H1 (cell line): Measurements from ENCODE around the gene LDB1. TPM values are rescaled to one million over a fixed set of nuclear protein-coding genes. Genes with fewer than 3 reads are reported as not detected.

Experiments used
- CTCF ChIA-PET: fragments of 300-600 bp; sonication (Branson Sonifier 250); formaldehyde crosslinking; loops from one replicate; lab custom pipeline; 2021; ENCODE audit not compliant: partially characterized antibody; lab: Charles Lee
- POLR2A ChIA-PET: fragments of 300-600 bp; sonication (Branson Sonifier 250); formaldehyde crosslinking; loops from one replicate; lab custom pipeline; 2021; ENCODE audit warnings: inconsistent platforms; ENCODE audit not compliant: partially characterized antibody; lab: Charles Lee
- DNase-seq, 2 experiments: peaks; one replicate each; pipeline versions ENCODE4 v3.0.0 to v3.0.0-alpha.2; 2010 to 2022; ENCODE audit warnings: low spot score in 2 of 2, low read depth in 1 of 2, mixed read lengths in 1 of 2
- FAIRE-seq: peaks from 2 replicates; lab custom pipeline; 2011; peaks lifted over from hg19 to GRCh38; lab: Jason Lieb, UNC
- H2AFZ ChIP-seq: 2 replicates; pipeline ENCODE4 v1.8.1; 2012; ENCODE audit warnings: low read length, inconsistent platforms
- H2AK5ac ChIP-seq: 2 replicates; pipeline ENCODE4 v1.6.1; 2013; ENCODE audit warnings: low read depth, low read length
- H2BK120ac ChIP-seq: replicated peaks from 2 replicates; pipeline ENCODE3; 2013; ENCODE audit warnings: low read depth, low read length, inconsistent platforms
- H2BK12ac ChIP-seq: 2 replicates; pipeline ENCODE4 v1.6.1; 2013; ENCODE audit warnings: low read depth, low read length
- H2BK15ac ChIP-seq: 2 replicates; pipeline ENCODE4 v1.6.1; 2013; ENCODE audit warnings: low read length
- H2BK20ac ChIP-seq: 2 replicates; pipeline ENCODE4 v1.6.1; 2013; ENCODE audit warnings: low read length
- H2BK5ac ChIP-seq: 2 replicates; pipeline ENCODE4 v1.6.1; 2013; ENCODE audit warnings: low read depth, low read length
- H3K14ac ChIP-seq: 2 replicates; pipeline ENCODE4 v1.6.1; 2013; ENCODE audit warnings: inconsistent platforms; ENCODE audit not compliant: insufficient read length
- H3K18ac ChIP-seq: 2 replicates; pipeline ENCODE4 v1.6.1; 2013; ENCODE audit warnings: low read length; ENCODE audit errors: extremely low read depth
- H3K23ac ChIP-seq: 2 replicates; pipeline ENCODE4 v1.6.1; 2013; ENCODE audit warnings: inconsistent platforms; ENCODE audit not compliant: insufficient read length
- H3K23me2 ChIP-seq: 2 replicates; pipeline ENCODE4 v1.6.1; 2013; ENCODE audit warnings: low read depth, low read length
- H3K27ac ChIP-seq: 2 replicates; pipeline ENCODE4 v1.6.1; 2011; ENCODE audit warnings: low read depth, low read length, inconsistent platforms
- H3K27me3 ChIP-seq, 4 experiments: replicated peaks in 1 of 4; 1 replicate in 1 of 4; 2 replicates in 3 of 4; pipeline versions ENCODE4 v1.6.1 to v1.8.1; 2011 to 2013; ENCODE audit warnings: low read length in 3 of 4, mild to moderate bottlenecking in 3 of 4, inconsistent platforms in 2 of 4, mixed read lengths in 2 of 4, moderate library complexity in 1 of 4; ENCODE audit not compliant: control insufficient read depth in 3 of 4, insufficient read depth in 3 of 4; ENCODE audit errors: extremely low read depth in 1 of 4
- H3K36me3 ChIP-seq, 4 experiments: 2 replicates each; pipeline versions ENCODE4 v1.6.1 to v1.8.1; 2011 to 2013; ENCODE audit warnings: mild to moderate bottlenecking in 4 of 4, low read length in 3 of 4, moderate library complexity in 2 of 4, control low read depth in 1 of 4, inconsistent platforms in 1 of 4; ENCODE audit not compliant: insufficient read depth in 4 of 4, control insufficient read depth in 2 of 4
- H3K4ac ChIP-seq: replicated peaks from 2 replicates; pipeline ENCODE3; 2013; ENCODE audit warnings: low read length, low read depth, mixed read lengths, inconsistent platforms; ENCODE audit not compliant: insufficient read length
- H3K4me1 ChIP-seq, 4 experiments: replicated peaks in 1 of 4; 1 replicate in 1 of 4; 2 replicates in 3 of 4; pipeline versions ENCODE4 v1.6.1 to v1.8.1; 2011 to 2013; ENCODE audit warnings: low read length in 3 of 4, inconsistent platforms in 2 of 4, mixed read lengths in 1 of 4; ENCODE audit not compliant: insufficient read depth in 4 of 4, control insufficient read depth in 3 of 4
- H3K4me2 ChIP-seq, 2 experiments: 2 replicates each; pipeline versions ENCODE4 v1.6.1 to v1.8.1; 2011 to 2013; ENCODE audit warnings: low read depth in 2 of 2, low read length in 2 of 2, control low read depth in 1 of 2, inconsistent platforms in 1 of 2, mild to moderate bottlenecking in 1 of 2; ENCODE audit not compliant: insufficient read depth in 1 of 2
- H3K4me3 ChIP-seq, 4 experiments: fragments of 200-600, 300-600 bp in 1 of 4; sonication (generic), shearing (Covaris generic), sonication (Bioruptor Twin) in 1 of 4; 2 replicates each; pipeline versions ENCODE4 v1.5.1 to v1.8.1; 2011 to 2016; ENCODE audit warnings: low read length in 4 of 4, low read depth in 3 of 4, control low read depth in 2 of 4, inconsistent platforms in 2 of 4, mild to moderate bottlenecking in 2 of 4, mixed read lengths in 1 of 4, moderate library complexity in 1 of 4; ENCODE audit not compliant: insufficient read depth in 2 of 4; ENCODE audit errors: extremely low read depth in 1 of 4
- H3K56ac ChIP-seq: replicated peaks from 2 replicates; pipeline ENCODE3; 2013; ENCODE audit warnings: low read depth, mild to moderate bottlenecking, mixed read lengths, low read length, inconsistent platforms; ENCODE audit not compliant: insufficient read length
- H3K79me1 ChIP-seq: 2 replicates; pipeline ENCODE4 v1.6.1; 2013; ENCODE audit warnings: low read depth, low read length, control low read depth
- H3K79me2 ChIP-seq, 2 experiments: 2 replicates each; pipeline versions ENCODE4 v1.6.1 to v1.8.1; 2012 to 2013; ENCODE audit warnings: low read length in 2 of 2, mild to moderate bottlenecking in 2 of 2, inconsistent platforms in 1 of 2; ENCODE audit not compliant: insufficient read depth in 2 of 2, control insufficient read depth in 1 of 2
- H3K9ac ChIP-seq, 4 experiments: replicated peaks in 1 of 4; 1 replicate in 1 of 4; 2 replicates in 3 of 4; pipeline versions ENCODE4 v1.6.1 to v1.8.1; 2011 to 2013; ENCODE audit warnings: low read depth in 3 of 4, low read length in 3 of 4, control low read depth in 2 of 4, mild to moderate bottlenecking in 2 of 4, moderate library complexity in 2 of 4, inconsistent platforms in 1 of 4; ENCODE audit errors: extremely low read depth in 1 of 4
- H3K9me3 ChIP-seq, 2 experiments: 2 replicates each; pipeline versions ENCODE4 v1.6.1 to v1.8.1; 2012 to 2013; ENCODE audit warnings: mild to moderate bottlenecking in 2 of 2, moderate library complexity in 2 of 2, control low read depth in 1 of 2, inconsistent platforms in 1 of 2, low read depth in 1 of 2, low read length in 1 of 2, mixed read lengths in 1 of 2; ENCODE audit not compliant: insufficient read depth in 2 of 2
- H4K20me1 ChIP-seq, 2 experiments: replicated peaks in 1 of 2; 2 replicates each; pipeline versions ENCODE3 to v1.8.1; 2011 to 2013; ENCODE audit warnings: inconsistent platforms in 2 of 2, low read length in 2 of 2, mild to moderate bottlenecking in 1 of 2; ENCODE audit not compliant: insufficient read depth in 2 of 2, control insufficient read depth in 1 of 2
- H4K5ac ChIP-seq: 2 replicates; pipeline ENCODE4 v1.6.1; 2013; ENCODE audit warnings: low read length, low read depth, mixed read lengths, inconsistent platforms; ENCODE audit not compliant: insufficient read length
- H4K8ac ChIP-seq: 2 replicates; pipeline ENCODE4 v1.8.0; 2013; ENCODE audit warnings: mild to moderate bottlenecking, moderate library complexity, low read length, inconsistent platforms; ENCODE audit not compliant: insufficient read depth; ENCODE audit errors: extremely low read depth
- H4K91ac ChIP-seq: replicated peaks from 2 replicates; pipeline ENCODE3; 2013; ENCODE audit warnings: low read length, mixed read lengths, inconsistent platforms; ENCODE audit not compliant: insufficient read length
- POLR2A ChIP-seq, 2 experiments: IDR thresholded peaks; 1 replicate in 1 of 2; 2 replicates in 1 of 2; pipeline ENCODE4 v1.6.1; 2011; ENCODE audit warnings: low read depth in 2 of 2, low read length in 2 of 2, mild to moderate bottlenecking in 2 of 2; ENCODE audit errors: control extremely low read depth in 1 of 2
- RAD21 ChIP-seq, 2 experiments: IDR thresholded peaks in 1 of 2; conservative IDR thresholded peaks in 1 of 2; 2 replicates each; pipeline ENCODE4 v1.6.1; 2011; ENCODE audit warnings: low read depth in 2 of 2, low read length in 2 of 2, improper control_type of control experiment in 1 of 2, inconsistent platforms in 1 of 2, mild to moderate bottlenecking in 1 of 2, moderate library complexity in 1 of 2
- WGBS, 2 experiments: shearing (Covaris generic) in 1 of 2; methylation state at CpG; one replicate each; pipeline versions ENCODE4 v1.1.6 to v1.1.7; 2013 to 2015; ENCODE audit warnings: low lambda C conversion rate in 2 of 2, mixed read lengths in 2 of 2, inconsistent platforms in 1 of 2, low coverage in 1 of 2, missing lambda C conversion rate in 1 of 2; ENCODE audit not compliant: insufficient replicate concordance in 2 of 2, insufficient coverage in 1 of 2, insufficient read length in 1 of 2; ENCODE audit errors: extremely low coverage in 1 of 2, missing lambda C conversion rate in 1 of 2; 5-methylcytosine and 5-hydroxymethylcytosine counted together
- polyA plus RNA-seq, 7 experiments: library from polyadenylated mRNA; depleted of rRNA in 3 of 7; stranded (reverse) in 5 of 7; unstranded in 2 of 7; fragments of >200 nt in 5 of 7; fragments of 200-250 nt in 2 of 7; gene quantifications; 1 replicate in 5 of 7; 2 replicates in 1 of 7; 4 replicates in 1 of 7; pipeline versions ENCODE4 v1.2.1 to v1.2.3, GENCODE V29; 2011 to 2013; ENCODE audit warnings: missing spikeins in 2 of 7, mixed read lengths in 2 of 7
- total RNA-seq: library from RNA; stranded (reverse); fragmentation: NEBNext Ultra II Directional; extraction: Animal tissue kit (Norgen Biotek cat#: 25700); gene quantifications from 2 replicates; pipeline ENCODE4 v1.2.1, GENCODE V29; 2021
- TF ChIP-seq, protein P1 (sequence below), 3 experiments: IDR thresholded peaks; 1 replicate in 2 of 3; 2 replicates in 1 of 3; pipeline versions ENCODE4 v1.5.1 to v1.6.1; 2011; ENCODE audit warnings: low read length in 3 of 3, mild to moderate bottlenecking in 3 of 3, inconsistent platforms in 2 of 3, low read depth in 1 of 3, moderate library complexity in 1 of 3; ENCODE audit not compliant: insufficient read depth in 1 of 3; ENCODE audit errors: control extremely low read depth in 1 of 3

Gene LDB1
- total and polyA plus RNA-seq, 2 of the 8 experiments (the other 6 are each of a cell fraction or from before 2014, with no cell fraction given) = 88.4 to 138 TPM

DNA sequence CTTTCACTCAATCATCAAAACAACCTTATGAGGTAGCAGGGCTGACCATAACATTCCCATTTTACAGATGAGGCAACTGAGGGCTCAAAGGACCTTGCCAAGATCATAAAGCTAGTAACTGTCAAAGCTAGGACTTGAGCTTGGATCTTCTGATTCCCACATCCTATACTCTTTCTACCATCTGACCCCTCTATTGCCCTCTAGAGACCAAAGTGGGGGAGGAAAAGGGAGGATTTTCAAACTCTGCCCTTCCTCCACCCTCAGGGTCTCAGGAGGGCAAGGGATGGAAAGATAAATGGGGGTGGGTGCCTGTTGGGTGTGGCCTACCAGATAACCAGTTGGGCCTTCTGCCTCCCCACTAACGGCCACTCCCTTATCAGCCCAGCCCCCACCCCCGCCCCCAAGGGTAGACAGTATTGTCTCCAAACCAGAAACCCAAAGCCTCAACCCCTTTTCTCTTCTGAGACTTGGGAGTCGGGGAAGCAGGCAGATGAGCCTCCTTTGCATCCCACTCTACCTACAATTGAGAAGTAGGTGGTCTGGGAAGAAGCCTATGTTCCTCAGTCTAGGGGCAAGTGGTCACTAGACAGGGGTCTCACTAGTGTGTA is 7.9 kb downstream of the LDB1 start:
- no peak overlapping the region for H2AK5ac ChIP-seq
- H3K56ac ChIP-seq = no peak overlapping the region
- no peak overlapping the region for H2AFZ ChIP-seq
- no peak overlapping the region for H2BK20ac ChIP-seq
- no peak overlapping the region for H3K9ac ChIP-seq
- H2BK12ac ChIP-seq = peak overlapping the region; percentile 12; the same call in 1 of the 2 replicates
- FAIRE-seq (no peak), DNase-seq (no peak)
- CTCF ChIA-PET = interaction anchor here (0.7 to 7.9 kb wide), 15 partner anchors 11 to 277 kb away, joined by 3 to 86 read pairs (median 5); no protein-coding TSS in a partner anchor
- no peak overlapping the region for H3K18ac ChIP-seq
- peak overlapping the region in 2 of 4 experiments; percentile 10 to 96; a peak in 3 of 8 replicates for H3K4me3 ChIP-seq
- no peaks in the 10 kb centered on the region for H3K9me3 ChIP-seq
- 0 out of 2 replicates have a peak overlapping the region, but pooled peaks have one; percentile 30 for H3K27ac ChIP-seq
- H3K27me3 ChIP-seq = no peaks in the 10 kb centered on the region
- TF ChIP-seq RAD21 (IDR thresholded peaks at IDR 0.05 in 1 of 2, conservative IDR thresholded peaks at IDR 0.05 in 1 of 2; ENCODE audit: low read depth in 2 of 2, low read length in 2 of 2) = peak; percentile 15 to 37; a peak in 3 of 4 replicates
- TF ChIP-seq POLR2A (IDR thresholded peaks at IDR 0.05; ENCODE audit: control extremely low read depth in 1 of 2, low read depth in 2 of 2, low read length in 2 of 2) = no peak
- TF ChIP-seq, protein P1, sequence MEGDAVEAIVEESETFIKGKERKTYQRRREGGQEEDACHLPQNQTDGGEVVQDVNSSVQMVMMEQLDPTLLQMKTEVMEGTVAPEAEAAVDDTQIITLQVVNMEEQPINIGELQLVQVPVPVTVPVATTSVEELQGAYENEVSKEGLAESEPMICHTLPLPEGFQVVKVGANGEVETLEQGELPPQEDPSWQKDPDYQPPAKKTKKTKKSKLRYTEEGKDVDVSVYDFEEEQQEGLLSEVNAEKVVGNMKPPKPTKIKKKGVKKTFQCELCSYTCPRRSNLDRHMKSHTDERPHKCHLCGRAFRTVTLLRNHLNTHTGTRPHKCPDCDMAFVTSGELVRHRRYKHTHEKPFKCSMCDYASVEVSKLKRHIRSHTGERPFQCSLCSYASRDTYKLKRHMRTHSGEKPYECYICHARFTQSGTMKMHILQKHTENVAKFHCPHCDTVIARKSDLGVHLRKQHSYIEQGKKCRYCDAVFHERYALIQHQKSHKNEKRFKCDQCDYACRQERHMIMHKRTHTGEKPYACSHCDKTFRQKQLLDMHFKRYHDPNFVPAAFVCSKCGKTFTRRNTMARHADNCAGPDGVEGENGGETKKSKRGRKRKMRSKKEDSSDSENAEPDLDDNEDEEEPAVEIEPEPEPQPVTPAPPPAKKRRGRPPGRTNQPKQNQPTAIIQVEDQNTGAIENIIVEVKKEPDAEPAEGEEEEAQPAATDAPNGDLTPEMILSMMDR (IDR thresholded peaks at IDR 0.05; ENCODE audit: control extremely low read depth in 1 of 3, insufficient read depth in 1 of 3, low read depth in 1 of 3, low read length in 3 of 3) = peak; percentile 13 to 69 (median 37); a peak in 3 of 4 replicates
- H3K4me1 ChIP-seq = peaks cover 10 to 31% (median 19%) of the 10 kb centered on the region in 4 experiments
- peaks cover 31 to 45% (median 40%) of the 10 kb centered on the region in 4 experiments for H3K36me3 ChIP-seq
- no peak overlapping the region for H3K4ac ChIP-seq
- peak overlapping the region; percentile 65 to 82 for H3K4me2 ChIP-seq
- peaks cover 3% of the 10 kb centered on the region; the same call in 1 of the 2 replicates for H3K23me2 ChIP-seq
- H4K91ac ChIP-seq = no peak overlapping the region
- no peak overlapping the region for H2BK15ac ChIP-seq
- peaks cover 39 to 43% of the 10 kb centered on the region in 2 experiments for H4K20me1 ChIP-seq
- H3K14ac ChIP-seq = no peak overlapping the region
- H3K79me2 ChIP-seq = peaks cover 24 to 61% of the 10 kb centered on the region in 2 experiments
- no peak overlapping the region for H4K8ac ChIP-seq
- peaks cover 20% of the 10 kb centered on the region; the same call in 1 of the 2 replicates for H3K79me1 ChIP-seq
- H2BK5ac ChIP-seq = peak overlapping the region; percentile 64; the same call in 1 of the 2 replicates
- H3K23ac ChIP-seq = no peak overlapping the region
- H4K5ac ChIP-seq = no peak overlapping the region
- no peak overlapping the region for H2BK120ac ChIP-seq
- POLR2A ChIA-PET = interaction anchor here (1.0 to 3.1 kb wide), 5 partner anchors 10 to 23 kb away, joined by 3 to 15 read pairs (median 7); partner anchors contain the start of gene PPRC1
- 51% methylated on average over 3 of the region's 3 CpGs; no CpG with 5 or more reads in 1 of the 2 experiments for WGBS, 2 experiments
